HG03521 (cell line): ENCODE results near the gene NLGN2.
"Not testable (repeated sequence)": the region's sequence is repeated elsewhere in the genome, so short reads cannot be mapped to it uniquely, and the experiment has no call there.

Source experiments
- ATAC-seq: cut with Tn5 transposase; IDR thresholded peaks from one replicate; pipeline ENCODE4 v1.9.1; 2021; ENCODE audit warnings: mild to moderate bottlenecking, moderate library complexity; ENCODE audit not compliant: unreplicated experiment

The NLGN2 gene

DNA sequence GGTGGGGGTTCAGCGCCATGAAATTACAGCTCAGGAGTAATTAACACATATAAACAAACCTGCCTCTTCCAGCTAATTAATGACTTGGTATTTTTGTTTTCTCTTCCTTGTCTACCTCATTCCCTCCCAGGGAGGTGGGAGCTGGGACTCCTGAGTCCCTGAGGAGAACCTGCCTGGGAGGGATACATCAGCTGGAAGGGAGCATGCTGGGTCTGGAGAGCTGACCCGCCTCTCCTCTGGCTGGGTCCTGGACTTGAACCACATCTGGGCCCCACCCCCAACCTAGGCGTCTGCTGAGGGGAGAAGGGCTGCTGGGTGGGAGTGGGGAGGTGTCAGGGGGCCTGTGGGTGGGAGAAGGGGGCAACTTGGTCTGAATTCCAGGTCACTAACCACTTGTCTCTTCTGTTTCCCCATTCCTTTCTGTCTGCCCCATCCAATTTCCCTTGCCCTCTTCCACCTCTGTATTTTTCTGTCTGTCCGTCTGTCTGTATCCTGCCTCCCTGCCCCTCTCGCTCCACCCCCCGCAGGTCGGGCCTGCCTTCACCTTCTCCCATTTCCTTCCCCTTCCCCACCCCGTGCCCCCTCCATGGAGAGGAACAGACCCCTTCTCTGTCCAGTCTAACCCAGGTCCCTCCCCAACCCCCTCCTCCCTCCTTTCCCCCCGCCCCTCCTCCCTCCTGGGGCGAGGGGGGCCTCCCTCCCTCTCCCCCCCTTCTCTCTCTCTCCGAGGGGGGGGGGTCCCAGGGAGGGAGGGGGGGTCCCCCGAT is at the start of gene NLGN2:
Gene NLGN2 (plus strand): TSS at position 361 of the 767 bp plus-strand sequence. CDS start 411 bp downstream, outside the sequence.
- no peak for ATAC-seq

DNA sequence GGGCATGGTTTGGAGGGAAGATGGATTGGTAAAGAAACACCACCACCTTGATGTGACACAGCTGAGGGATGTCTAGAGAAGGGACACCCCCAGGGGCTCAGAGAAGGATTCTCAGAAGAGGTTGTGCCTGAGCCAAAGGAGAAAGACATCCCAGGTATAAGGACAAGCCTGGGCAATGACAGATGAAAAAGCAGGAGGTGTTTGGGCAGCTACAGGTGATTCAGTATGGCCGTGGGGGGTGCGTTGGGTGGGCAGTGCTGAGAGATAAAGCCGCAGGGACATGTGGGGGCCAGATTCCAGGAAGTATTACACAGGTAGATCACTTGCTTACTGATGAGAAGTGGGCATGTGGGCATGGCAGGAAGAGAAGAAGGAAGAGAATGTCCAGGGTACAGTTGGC is 45.7 kb upstream of the NLGN2 start:
- ATAC-seq: no peak

DNA sequence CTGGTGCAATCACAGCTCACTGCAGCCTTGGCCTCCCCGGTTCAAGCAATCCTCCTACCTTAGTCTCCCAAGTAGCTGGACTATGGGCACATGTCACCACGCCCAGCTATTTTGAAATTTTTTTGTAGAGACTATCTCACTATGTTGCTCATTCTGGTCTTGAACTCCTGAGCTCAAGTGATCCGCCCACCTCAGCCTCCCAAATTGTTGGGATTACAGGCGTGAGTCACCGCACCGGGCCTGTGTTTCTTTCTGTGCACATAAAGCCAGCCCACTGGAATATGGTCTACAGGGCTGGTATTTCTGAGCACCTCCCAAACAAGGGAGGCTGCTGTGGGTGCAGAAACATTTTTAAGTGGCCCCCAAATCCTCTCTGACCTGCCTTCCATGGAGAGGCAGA is 44.3 kb upstream of the NLGN2 start:
- ATAC-seq: no peak

DNA sequence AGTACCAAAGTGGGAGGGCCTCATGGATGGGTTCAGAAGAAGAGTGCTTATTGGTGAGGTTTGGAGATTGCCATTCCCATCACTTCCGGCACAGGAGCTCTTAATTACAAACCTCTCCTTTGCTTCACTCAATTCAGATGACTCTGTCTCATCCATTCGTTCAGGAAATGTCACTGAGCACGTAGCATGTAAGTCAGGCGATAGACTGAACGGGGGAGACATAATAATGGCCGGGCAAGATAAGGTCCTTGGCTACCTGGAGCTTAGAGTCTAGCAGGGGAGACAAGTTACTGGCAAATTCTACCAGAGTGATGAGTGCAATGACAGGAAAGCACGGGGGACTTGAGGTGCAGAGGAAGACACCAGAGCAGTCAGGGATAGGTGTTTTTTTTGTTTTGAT is 41.7 kb upstream of the NLGN2 start:
- not testable (repeated sequence) for ATAC-seq

DNA sequence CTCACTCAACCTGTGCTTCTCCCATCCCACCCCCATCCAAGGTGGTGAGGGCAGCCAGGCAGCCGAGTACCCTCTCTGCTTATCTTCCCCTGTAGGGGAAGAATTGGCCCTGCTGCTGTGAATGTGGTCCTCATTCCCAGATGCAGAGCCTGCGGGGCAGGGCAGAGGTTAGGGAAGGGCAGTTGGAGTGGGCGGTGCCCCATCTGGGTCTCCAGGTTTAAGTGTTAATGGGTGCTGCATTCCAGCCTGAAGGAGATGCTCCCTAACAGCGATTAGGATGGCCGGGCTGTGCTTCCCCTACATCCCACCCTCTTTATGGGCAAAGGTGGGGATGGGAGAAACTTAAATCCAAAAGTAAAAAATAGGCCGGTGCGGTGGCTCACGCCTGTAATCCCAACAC is 40.6 kb upstream of the NLGN2 start:
- no peak for ATAC-seq

DNA sequence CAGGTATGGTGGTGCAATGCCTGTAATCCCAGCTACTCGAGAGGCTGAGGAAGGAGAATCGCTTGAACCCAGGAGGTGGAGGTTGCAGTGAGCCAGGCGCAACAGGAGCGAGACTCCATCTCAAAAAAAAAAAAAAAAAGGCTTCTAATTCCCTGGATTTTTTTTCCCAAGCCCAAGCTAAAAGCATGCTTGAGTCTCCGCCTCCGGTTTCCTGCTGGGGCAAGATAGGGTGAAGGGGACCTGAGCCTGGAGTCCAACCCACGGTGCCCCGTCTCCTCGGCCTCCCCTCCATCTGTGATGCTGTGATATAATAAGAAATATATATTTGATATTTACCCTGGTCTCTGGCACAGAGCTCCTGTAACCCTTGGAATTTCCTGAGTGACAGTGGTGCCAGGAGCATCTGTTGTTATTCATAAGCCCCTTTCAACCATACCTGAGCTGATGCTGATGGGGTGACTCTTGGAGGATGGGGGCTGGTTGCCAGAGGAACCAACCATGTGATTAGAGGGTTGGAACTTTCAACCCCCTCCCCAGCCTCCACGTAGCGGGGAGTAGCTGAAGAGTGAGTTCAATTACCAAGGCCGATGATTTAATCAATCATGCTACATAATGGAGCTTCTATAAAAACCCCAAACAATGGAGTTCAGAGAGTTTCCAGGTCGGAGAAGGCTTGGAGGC is 39.6 kb upstream of the NLGN2 start:
- no peak for ATAC-seq

DNA sequence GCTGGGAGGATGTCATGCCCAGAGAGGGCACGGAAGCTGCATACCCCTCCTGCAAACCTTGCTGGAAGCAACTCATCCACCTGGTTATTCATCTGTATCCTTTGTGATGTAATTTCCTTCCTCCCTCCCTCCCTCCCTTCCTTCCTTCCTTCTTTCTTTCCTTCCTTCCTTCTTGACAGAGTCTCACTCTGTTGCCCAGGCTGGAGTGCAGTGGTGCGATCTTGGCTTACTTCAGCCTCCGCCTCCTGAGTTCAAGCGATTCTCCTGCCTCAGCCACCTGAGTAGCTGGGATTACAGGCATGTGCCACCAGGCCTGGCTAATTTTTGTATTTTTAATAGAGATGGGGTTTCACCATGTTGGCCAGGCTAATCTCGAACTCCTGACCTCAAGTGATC is 39.0 kb upstream of the NLGN2 start:
- not testable (repeated sequence) for ATAC-seq

DNA sequence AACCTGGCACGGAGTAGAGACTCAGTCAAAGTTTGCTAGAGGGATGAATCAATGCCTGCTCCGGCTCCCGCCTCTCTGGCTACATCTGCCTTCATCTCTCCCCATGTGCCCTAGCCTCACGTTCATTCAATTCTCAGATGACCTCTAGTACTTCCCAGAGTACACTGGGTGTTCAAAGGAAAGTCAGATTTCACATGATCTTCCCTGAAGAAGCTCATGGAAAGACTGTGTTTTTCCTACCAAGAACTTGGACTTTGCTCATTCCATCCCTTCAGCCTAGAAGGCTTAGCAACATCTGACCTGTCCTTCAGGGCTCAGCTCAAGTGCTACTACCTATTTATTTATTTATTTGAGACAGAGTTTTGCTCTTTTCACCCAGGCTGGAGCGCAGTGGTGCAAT is 37.8 kb upstream of the NLGN2 start:
- ATAC-seq: no peak

DNA sequence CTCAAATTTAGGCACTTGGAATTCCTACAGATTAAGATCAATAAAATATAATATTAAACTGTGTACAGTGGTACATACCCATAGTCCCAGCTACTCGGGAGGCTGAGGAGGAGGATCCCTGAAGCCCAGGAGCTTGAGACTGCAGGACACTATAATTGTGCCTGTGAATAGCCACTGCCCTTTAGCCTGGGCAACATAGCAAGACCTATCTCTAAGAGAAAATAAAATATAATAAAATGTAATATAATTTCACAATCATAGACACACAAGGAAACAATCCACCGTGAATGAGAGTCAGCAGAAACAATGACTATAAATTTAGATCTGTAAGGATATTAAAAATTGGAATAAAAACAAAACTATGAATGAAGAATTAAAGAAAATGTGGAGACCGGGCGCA is 36.8 kb upstream of the NLGN2 start:
- ATAC-seq: no peak

DNA sequence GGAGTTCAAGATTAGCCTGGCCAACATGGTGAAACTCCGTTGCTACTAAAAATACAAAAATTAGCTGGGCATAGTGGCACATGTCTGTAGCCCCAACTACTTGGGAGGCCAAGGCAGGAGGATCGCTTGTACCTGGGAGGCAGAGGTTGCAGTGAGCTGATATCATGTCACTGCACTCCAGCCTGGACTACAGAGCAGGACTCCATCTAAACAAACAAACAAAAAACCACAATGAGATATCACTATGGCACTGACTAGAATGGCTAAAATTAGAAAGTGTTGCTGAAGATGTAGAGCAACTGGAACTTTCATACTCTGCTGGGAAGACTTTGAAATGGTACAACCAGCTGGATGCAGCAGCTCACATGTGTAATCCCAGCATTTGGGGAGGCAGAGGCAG is 33.3 kb upstream of the NLGN2 start:
- ATAC-seq: no peak

DNA sequence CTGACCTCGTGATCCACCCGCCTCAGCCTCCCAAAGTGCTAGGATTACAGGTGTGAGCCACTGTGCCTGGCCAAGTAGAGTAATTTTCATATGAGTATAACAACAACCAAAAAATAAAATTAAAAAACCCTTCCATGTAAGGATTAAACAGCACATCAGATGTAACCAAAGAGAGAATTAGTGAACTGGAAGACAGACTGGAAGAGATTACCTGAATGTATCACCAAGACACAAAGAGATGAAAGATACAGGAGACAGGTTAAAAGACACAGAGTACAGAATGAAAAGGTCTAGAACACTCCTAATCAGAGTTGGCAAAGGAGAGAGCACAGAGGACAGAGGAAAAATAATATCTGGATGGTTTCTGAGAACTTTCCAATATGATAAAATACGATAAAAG is 28.5 kb upstream of the NLGN2 start:
- ATAC-seq: no peak

DNA sequence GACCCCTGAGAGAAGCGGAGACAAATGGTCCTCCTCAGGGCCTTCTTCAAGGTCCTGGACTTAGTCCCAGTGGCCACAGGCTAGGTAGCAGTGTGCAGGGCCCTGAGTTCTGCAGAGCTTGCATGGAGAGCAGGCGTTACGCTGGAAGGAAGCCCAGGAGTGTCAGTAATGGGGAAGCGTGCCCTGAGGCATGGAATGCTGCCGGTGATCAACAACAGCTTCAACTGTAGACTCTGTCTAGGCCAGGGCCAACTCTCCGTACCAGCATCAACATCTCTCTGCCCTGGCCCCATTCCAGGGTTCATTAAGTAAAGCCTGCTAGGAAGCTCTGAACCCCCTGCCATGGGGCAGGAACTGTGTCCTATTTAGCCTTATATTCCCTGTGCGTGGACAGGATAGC is 27.3 kb upstream of the NLGN2 start:
- no peak for ATAC-seq

DNA sequence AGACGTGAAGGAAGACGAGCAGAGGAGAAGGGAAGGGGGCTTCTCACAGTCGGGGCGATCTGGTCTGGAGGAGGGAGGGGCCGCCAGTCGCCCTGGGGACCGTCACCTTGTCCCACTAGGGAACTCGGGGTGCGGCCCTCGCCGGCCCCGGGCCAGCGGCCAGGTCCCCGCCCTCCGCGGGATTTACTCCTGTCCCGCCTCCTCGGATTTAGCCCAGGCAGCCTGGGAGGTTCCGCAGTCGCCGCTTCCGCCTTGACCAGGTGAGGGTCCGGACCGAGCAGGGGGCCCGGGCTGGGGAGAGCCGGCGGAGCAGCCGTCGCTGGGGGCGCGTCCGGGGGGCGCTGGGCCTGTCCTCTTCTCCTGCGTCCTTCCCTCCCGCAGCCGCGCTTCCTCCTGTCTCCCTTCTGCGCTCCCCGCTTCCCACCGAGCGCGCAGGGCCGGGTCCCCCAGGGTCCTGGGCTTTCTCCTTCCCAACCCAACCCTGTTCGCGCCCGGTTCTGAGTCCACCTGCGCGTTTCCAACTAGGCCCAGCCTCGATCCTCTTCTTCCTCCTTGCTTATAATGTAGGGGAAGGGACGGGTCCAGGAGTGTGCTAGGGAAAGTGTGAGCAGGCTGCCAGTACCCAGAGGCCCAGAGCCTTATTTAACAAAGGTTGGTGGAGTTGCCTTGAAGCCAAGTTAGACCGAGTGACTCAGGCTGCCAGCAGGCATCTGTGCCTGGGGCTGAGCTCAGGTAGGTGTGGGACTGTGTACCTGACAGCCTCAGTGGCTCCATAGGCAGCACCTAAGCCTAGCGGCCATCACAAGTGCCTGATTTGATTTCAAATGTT is 26.6 kb upstream of the NLGN2 start, which contains the start of gene TNK1:
Gene TNK1 (plus strand): TSS at position 235 of the 829 bp plus-strand sequence. CDS start 1,838 bp downstream, outside the sequence.
- ATAC-seq: no peak

DNA sequence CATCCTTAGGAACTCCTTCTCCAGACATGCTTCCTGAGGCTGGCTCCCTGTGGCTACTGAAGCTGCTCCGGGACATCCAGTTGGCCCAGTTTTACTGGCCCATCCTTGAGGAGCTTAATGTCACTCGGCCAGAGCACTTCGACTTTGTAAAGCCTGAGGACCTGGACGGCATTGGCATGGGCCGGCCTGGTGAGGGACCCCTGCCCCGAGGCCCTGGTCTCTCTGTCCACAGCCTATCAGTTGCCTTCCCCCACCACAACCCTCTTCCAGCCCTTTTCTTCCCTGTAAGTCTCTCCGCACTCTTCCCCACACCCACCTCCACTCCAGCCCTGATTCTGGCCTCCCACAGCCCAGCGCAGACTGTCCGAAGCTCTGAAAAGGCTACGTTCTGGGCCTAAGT is 24.7 kb upstream of the NLGN2 start:
- no peak for ATAC-seq

DNA sequence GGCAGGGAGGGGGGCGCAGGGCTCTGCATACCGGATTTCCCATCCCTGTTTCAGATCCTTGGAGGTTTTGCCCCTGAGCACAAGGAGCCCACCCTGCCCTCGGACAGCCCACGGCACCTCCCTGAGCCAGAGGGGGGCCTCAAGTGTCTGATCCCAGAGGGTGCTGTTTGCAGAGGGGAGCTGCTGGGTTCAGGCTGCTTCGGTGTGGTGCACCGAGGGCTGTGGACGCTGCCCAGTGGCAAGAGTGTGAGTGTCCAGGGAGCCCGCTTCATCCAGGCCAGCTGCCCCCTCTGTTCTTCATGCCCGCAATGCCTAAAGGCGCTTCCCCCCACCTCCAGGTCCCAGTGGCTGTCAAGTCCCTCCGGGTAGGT is 24.3 kb upstream of the NLGN2 start:
- no peak for ATAC-seq

DNA sequence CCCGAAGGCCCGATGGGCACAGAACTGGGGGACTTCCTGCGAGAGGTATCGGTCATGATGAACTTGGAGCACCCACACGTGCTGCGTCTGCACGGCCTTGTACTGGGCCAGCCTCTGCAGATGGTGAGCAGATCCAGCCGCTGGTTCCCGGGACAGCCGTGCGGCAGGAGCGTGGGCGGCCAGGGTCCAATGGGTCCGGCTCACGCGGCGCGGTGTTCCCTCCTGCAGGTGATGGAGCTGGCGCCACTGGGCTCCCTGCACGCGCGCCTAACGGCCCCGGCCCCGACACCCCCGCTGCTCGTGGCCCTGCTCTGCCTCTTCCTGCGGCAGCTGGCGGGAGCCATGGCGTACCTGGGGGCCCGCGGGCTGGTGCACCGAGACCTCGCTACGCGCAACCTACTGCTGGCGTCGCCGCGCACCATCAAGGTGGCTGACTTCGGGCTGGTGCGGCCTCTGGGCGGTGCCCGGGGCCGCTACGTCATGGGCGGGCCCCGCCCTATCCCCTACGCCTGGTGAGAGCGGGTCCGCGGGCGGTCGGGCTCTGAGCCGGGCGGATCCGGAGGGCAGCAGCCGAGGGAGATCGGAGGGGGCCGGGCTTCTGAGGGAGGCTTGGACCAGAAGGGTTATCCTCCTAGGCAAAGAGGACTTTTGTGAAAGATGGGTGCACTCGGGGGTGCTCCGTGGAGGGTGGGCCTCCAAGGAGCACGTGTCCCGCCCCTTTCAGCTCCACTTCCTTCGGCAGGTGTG is 23.7 kb upstream of the NLGN2 start:
- peak; percentile 70 for ATAC-seq

DNA sequence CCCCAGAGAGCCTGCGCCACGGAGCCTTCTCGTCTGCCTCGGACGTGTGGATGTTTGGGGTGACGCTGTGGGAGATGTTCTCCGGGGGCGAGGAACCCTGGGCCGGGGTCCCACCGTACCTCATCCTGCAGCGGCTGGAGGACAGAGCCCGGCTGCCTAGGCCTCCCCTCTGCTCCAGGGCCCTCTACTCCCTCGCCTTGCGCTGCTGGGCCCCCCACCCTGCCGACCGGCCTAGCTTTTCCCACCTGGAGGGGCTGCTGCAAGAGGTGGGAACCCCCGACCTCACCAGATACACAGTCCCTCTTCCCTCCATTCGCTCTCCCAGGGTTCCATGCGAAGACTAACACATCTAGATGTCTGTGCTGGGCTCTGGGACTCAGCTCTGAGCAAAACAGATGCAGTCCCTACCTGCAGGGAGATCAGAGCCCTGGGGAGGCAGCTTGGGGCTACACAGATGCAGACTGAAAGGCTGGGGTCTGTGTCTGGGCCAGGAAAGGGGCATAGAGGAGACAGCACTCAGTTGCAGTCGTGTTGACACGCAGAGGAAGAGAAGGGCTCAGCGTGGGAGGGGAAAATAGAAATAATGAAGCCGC is 23.1 kb upstream of the NLGN2 start:
- ATAC-seq: no peak

DNA sequence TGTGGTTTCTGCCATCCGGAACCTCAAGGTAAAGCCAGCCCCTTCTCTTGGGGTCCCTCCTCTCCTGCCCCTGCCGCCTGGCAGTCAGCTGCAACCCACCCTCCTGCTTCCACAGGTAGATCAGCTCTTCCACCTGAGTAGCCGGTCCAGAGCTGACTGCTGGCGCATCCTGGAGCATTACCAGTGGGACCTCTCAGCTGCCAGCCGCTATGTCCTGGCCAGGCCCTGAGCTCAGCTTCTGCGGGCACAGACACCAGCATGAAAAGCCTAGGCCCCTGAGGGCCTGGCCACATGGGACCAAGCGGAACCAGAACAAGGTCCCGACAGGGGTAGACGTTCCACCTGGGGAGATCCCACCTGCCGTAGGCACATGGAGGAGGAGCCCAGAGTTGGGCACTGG is 18.8 kb upstream of the NLGN2 start:
- ATAC-seq: no peak

DNA sequence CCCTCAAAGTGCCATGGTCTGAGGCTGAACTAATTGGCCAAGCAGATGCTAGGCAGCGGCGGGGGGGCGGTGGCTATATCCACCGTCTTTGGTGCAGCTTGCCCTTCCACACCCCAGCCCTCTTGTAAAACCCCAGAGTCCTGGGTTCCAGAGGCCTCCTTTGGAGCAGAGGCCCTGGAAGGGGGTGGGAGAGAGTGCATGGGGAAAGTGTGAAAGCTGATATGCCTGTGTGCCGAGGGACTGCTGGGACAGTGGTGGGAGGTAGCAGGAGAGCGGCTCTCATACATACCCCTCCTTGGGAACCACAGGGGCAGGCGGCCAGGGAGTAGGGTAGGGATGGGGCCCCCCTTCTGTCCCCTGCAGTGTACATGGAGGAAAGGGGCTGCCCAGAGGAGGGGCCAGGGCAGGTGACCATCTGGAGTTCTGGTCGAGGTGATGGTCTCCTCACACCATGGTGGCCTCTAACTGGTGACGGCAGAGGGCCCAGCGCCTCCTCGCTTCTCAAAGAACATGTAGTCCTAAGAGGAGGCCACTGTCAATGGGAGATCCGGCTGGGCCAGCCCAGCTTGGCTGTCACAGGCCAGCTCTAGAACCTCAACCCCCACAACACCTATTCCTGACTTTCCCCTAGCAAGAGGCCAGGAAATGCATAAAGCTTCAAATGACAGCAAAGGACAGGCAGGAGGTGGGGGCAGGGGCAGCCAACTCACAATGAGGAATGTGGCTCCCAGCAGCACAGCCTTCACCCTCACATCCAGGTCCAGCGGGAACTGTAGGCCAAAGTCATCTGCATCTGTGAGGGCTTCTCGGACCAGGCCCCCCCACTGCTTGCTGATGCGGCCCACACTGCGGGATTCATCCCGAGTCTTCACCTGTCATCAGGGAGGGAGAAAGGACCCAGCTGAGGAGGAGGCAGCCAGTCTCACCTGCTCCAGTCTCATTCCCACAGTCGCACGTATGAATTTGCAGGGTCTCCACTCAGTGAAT is 17.4 kb upstream of the NLGN2 start:
- no peak for ATAC-seq
